H1 (cell line): ENCODE data around the gene VGF. TPM values are rescaled to one million over a fixed set of nuclear protein-coding genes. Genes with fewer than 3 reads are reported as not detected.
A peak's percentile ranks its signal among the peaks of the same experiment; 100 is the strongest.

Experiments used
- CTCF ChIA-PET: fragments of 300-600 bp; sonication (Branson Sonifier 250); formaldehyde crosslinking; loops from one replicate; lab custom pipeline; 2021; ENCODE audit not compliant: partially characterized antibody; lab: Charles Lee
- POLR2A ChIA-PET: fragments of 300-600 bp; sonication (Branson Sonifier 250); formaldehyde crosslinking; loops from one replicate; lab custom pipeline; 2021; ENCODE audit warnings: inconsistent platforms; ENCODE audit not compliant: partially characterized antibody; lab: Charles Lee
- DNase-seq, 2 experiments: peaks; one replicate each; pipeline versions ENCODE4 v3.0.0 to v3.0.0-alpha.2; 2010 to 2022; ENCODE audit warnings: low spot score in 2 of 2, low read depth in 1 of 2, mixed read lengths in 1 of 2
- FAIRE-seq: peaks from 2 replicates; lab custom pipeline; 2011; peaks lifted over from hg19 to GRCh38; lab: Jason Lieb, UNC
- H2AFZ ChIP-seq: 2 replicates; pipeline ENCODE4 v1.8.1; 2012; ENCODE audit warnings: low read length, inconsistent platforms
- H2AK5ac ChIP-seq: 2 replicates; pipeline ENCODE4 v1.6.1; 2013; ENCODE audit warnings: low read depth, low read length
- H2BK120ac ChIP-seq: replicated peaks from 2 replicates; pipeline ENCODE3; 2013; ENCODE audit warnings: low read depth, low read length, inconsistent platforms
- H2BK12ac ChIP-seq: 2 replicates; pipeline ENCODE4 v1.6.1; 2013; ENCODE audit warnings: low read depth, low read length
- H2BK15ac ChIP-seq: 2 replicates; pipeline ENCODE4 v1.6.1; 2013; ENCODE audit warnings: low read length
- H2BK20ac ChIP-seq: 2 replicates; pipeline ENCODE4 v1.6.1; 2013; ENCODE audit warnings: low read length
- H2BK5ac ChIP-seq: 2 replicates; pipeline ENCODE4 v1.6.1; 2013; ENCODE audit warnings: low read depth, low read length
- H3K14ac ChIP-seq: 2 replicates; pipeline ENCODE4 v1.6.1; 2013; ENCODE audit warnings: inconsistent platforms; ENCODE audit not compliant: insufficient read length
- H3K18ac ChIP-seq: 2 replicates; pipeline ENCODE4 v1.6.1; 2013; ENCODE audit warnings: low read length; ENCODE audit errors: extremely low read depth
- H3K23ac ChIP-seq: 2 replicates; pipeline ENCODE4 v1.6.1; 2013; ENCODE audit warnings: inconsistent platforms; ENCODE audit not compliant: insufficient read length
- H3K23me2 ChIP-seq: 2 replicates; pipeline ENCODE4 v1.6.1; 2013; ENCODE audit warnings: low read depth, low read length
- H3K27ac ChIP-seq: 2 replicates; pipeline ENCODE4 v1.6.1; 2011; ENCODE audit warnings: low read depth, low read length, inconsistent platforms
- H3K27me3 ChIP-seq, 4 experiments: replicated peaks in 1 of 4; 1 replicate in 1 of 4; 2 replicates in 3 of 4; pipeline versions ENCODE4 v1.6.1 to v1.8.1; 2011 to 2013; ENCODE audit warnings: low read length in 3 of 4, mild to moderate bottlenecking in 3 of 4, inconsistent platforms in 2 of 4, mixed read lengths in 2 of 4, moderate library complexity in 1 of 4; ENCODE audit not compliant: control insufficient read depth in 3 of 4, insufficient read depth in 3 of 4; ENCODE audit errors: extremely low read depth in 1 of 4
- H3K36me3 ChIP-seq, 4 experiments: 2 replicates each; pipeline versions ENCODE4 v1.6.1 to v1.8.1; 2011 to 2013; ENCODE audit warnings: mild to moderate bottlenecking in 4 of 4, low read length in 3 of 4, moderate library complexity in 2 of 4, control low read depth in 1 of 4, inconsistent platforms in 1 of 4; ENCODE audit not compliant: insufficient read depth in 4 of 4, control insufficient read depth in 2 of 4
- H3K4ac ChIP-seq: replicated peaks from 2 replicates; pipeline ENCODE3; 2013; ENCODE audit warnings: low read length, low read depth, mixed read lengths, inconsistent platforms; ENCODE audit not compliant: insufficient read length
- H3K4me1 ChIP-seq, 4 experiments: replicated peaks in 1 of 4; 1 replicate in 1 of 4; 2 replicates in 3 of 4; pipeline versions ENCODE4 v1.6.1 to v1.8.1; 2011 to 2013; ENCODE audit warnings: low read length in 3 of 4, inconsistent platforms in 2 of 4, mixed read lengths in 1 of 4; ENCODE audit not compliant: insufficient read depth in 4 of 4, control insufficient read depth in 3 of 4
- H3K4me2 ChIP-seq, 2 experiments: 2 replicates each; pipeline versions ENCODE4 v1.6.1 to v1.8.1; 2011 to 2013; ENCODE audit warnings: low read depth in 2 of 2, low read length in 2 of 2, control low read depth in 1 of 2, inconsistent platforms in 1 of 2, mild to moderate bottlenecking in 1 of 2; ENCODE audit not compliant: insufficient read depth in 1 of 2
- H3K4me3 ChIP-seq, 4 experiments: fragments of 200-600, 300-600 bp in 1 of 4; sonication (generic), shearing (Covaris generic), sonication (Bioruptor Twin) in 1 of 4; 2 replicates each; pipeline versions ENCODE4 v1.5.1 to v1.8.1; 2011 to 2016; ENCODE audit warnings: low read length in 4 of 4, low read depth in 3 of 4, control low read depth in 2 of 4, inconsistent platforms in 2 of 4, mild to moderate bottlenecking in 2 of 4, mixed read lengths in 1 of 4, moderate library complexity in 1 of 4; ENCODE audit not compliant: insufficient read depth in 2 of 4; ENCODE audit errors: extremely low read depth in 1 of 4
- H3K56ac ChIP-seq: replicated peaks from 2 replicates; pipeline ENCODE3; 2013; ENCODE audit warnings: low read depth, mild to moderate bottlenecking, mixed read lengths, low read length, inconsistent platforms; ENCODE audit not compliant: insufficient read length
- H3K79me1 ChIP-seq: 2 replicates; pipeline ENCODE4 v1.6.1; 2013; ENCODE audit warnings: low read depth, low read length, control low read depth
- H3K79me2 ChIP-seq, 2 experiments: 2 replicates each; pipeline versions ENCODE4 v1.6.1 to v1.8.1; 2012 to 2013; ENCODE audit warnings: low read length in 2 of 2, mild to moderate bottlenecking in 2 of 2, inconsistent platforms in 1 of 2; ENCODE audit not compliant: insufficient read depth in 2 of 2, control insufficient read depth in 1 of 2
- H3K9ac ChIP-seq, 4 experiments: replicated peaks in 1 of 4; 1 replicate in 1 of 4; 2 replicates in 3 of 4; pipeline versions ENCODE4 v1.6.1 to v1.8.1; 2011 to 2013; ENCODE audit warnings: low read depth in 3 of 4, low read length in 3 of 4, control low read depth in 2 of 4, mild to moderate bottlenecking in 2 of 4, moderate library complexity in 2 of 4, inconsistent platforms in 1 of 4; ENCODE audit errors: extremely low read depth in 1 of 4
- H3K9me3 ChIP-seq, 2 experiments: 2 replicates each; pipeline versions ENCODE4 v1.6.1 to v1.8.1; 2012 to 2013; ENCODE audit warnings: mild to moderate bottlenecking in 2 of 2, moderate library complexity in 2 of 2, control low read depth in 1 of 2, inconsistent platforms in 1 of 2, low read depth in 1 of 2, low read length in 1 of 2, mixed read lengths in 1 of 2; ENCODE audit not compliant: insufficient read depth in 2 of 2
- H4K20me1 ChIP-seq, 2 experiments: replicated peaks in 1 of 2; 2 replicates each; pipeline versions ENCODE3 to v1.8.1; 2011 to 2013; ENCODE audit warnings: inconsistent platforms in 2 of 2, low read length in 2 of 2, mild to moderate bottlenecking in 1 of 2; ENCODE audit not compliant: insufficient read depth in 2 of 2, control insufficient read depth in 1 of 2
- H4K5ac ChIP-seq: 2 replicates; pipeline ENCODE4 v1.6.1; 2013; ENCODE audit warnings: low read length, low read depth, mixed read lengths, inconsistent platforms; ENCODE audit not compliant: insufficient read length
- H4K8ac ChIP-seq: 2 replicates; pipeline ENCODE4 v1.8.0; 2013; ENCODE audit warnings: mild to moderate bottlenecking, moderate library complexity, low read length, inconsistent platforms; ENCODE audit not compliant: insufficient read depth; ENCODE audit errors: extremely low read depth
- H4K91ac ChIP-seq: replicated peaks from 2 replicates; pipeline ENCODE3; 2013; ENCODE audit warnings: low read length, mixed read lengths, inconsistent platforms; ENCODE audit not compliant: insufficient read length
- BACH1 ChIP-seq: IDR thresholded peaks from 2 replicates; pipeline ENCODE4 v1.6.1; 2012; ENCODE audit warnings: low read length, improper control_type of control experiment
- CBX5 ChIP-seq: fragments of 300-800, 300-1000 bp; sonication (generic); IDR thresholded peaks from 2 replicates; pipeline ENCODE4 v1.7.1; 2016; ENCODE audit warnings: antibody characterized with exemption, low read length, low read depth
- GTF2F1 ChIP-seq: IDR thresholded peaks from 2 replicates; pipeline ENCODE4 v1.6.1; 2012; ENCODE audit warnings: low read depth, low read length, improper control_type of control experiment, borderline replicate concordance
- HDAC6 ChIP-seq: IDR thresholded peaks from one replicate; pipeline ENCODE4 v1.7.1; 2012; ENCODE audit warnings: low read depth, mild to moderate bottlenecking, inconsistent platforms, low read length, moderate library complexity
- KDM1A ChIP-seq: fragments of 200-600, 300-600 bp; sonication (generic); IDR thresholded peaks from 2 replicates; pipeline ENCODE4 v1.7.1; 2016; ENCODE audit warnings: mild to moderate bottlenecking, low read length, borderline replicate concordance
- SAP30 ChIP-seq: fragments of 300-600 bp; sonication (generic); IDR thresholded peaks from 2 replicates; pipeline ENCODE4 v1.7.1; 2012; ENCODE audit warnings: low read length, moderate library complexity, mild to moderate bottlenecking, inconsistent platforms; ENCODE audit not compliant: insufficient read depth, insufficient replicate concordance
- SRF ChIP-seq: IDR thresholded peaks from 2 replicates; pipeline ENCODE4 v1.6.1; 2011; ENCODE audit warnings: mild to moderate bottlenecking, low read depth, low read length, moderate library complexity
- TAF1 ChIP-seq: IDR thresholded peaks from 2 replicates; pipeline ENCODE4 v1.6.1; 2011; ENCODE audit warnings: mild to moderate bottlenecking, low read depth, low read length
- TBP ChIP-seq: IDR thresholded peaks from 2 replicates; pipeline ENCODE4 v1.6.1; 2011; ENCODE audit warnings: low read depth, low read length, improper control_type of control experiment
- WGBS, 2 experiments: shearing (Covaris generic) in 1 of 2; methylation state at CpG; one replicate each; pipeline versions ENCODE4 v1.1.6 to v1.1.7; 2013 to 2015; ENCODE audit warnings: low lambda C conversion rate in 2 of 2, mixed read lengths in 2 of 2, inconsistent platforms in 1 of 2, low coverage in 1 of 2, missing lambda C conversion rate in 1 of 2; ENCODE audit not compliant: insufficient replicate concordance in 2 of 2, insufficient coverage in 1 of 2, insufficient read length in 1 of 2; ENCODE audit errors: extremely low coverage in 1 of 2, missing lambda C conversion rate in 1 of 2; 5-methylcytosine and 5-hydroxymethylcytosine counted together
- polyA plus RNA-seq, 7 experiments: library from polyadenylated mRNA; depleted of rRNA in 3 of 7; stranded (reverse) in 5 of 7; unstranded in 2 of 7; fragments of >200 nt in 5 of 7; fragments of 200-250 nt in 2 of 7; gene quantifications; 1 replicate in 5 of 7; 2 replicates in 1 of 7; 4 replicates in 1 of 7; pipeline versions ENCODE4 v1.2.1 to v1.2.3, GENCODE V29; 2011 to 2013; ENCODE audit warnings: missing spikeins in 2 of 7, mixed read lengths in 2 of 7
- total RNA-seq: library from RNA; stranded (reverse); fragmentation: NEBNext Ultra II Directional; extraction: Animal tissue kit (Norgen Biotek cat#: 25700); gene quantifications from 2 replicates; pipeline ENCODE4 v1.2.1, GENCODE V29; 2021
- TF ChIP-seq, protein P1 (sequence below): IDR thresholded peaks from 2 replicates; pipeline ENCODE4 v1.6.1; 2012; ENCODE audit warnings: inconsistent platforms

The VGF gene
- total and polyA plus RNA-seq, 2 of the 8 experiments (the other 6 are each of a cell fraction or from before 2014, with no cell fraction given), result 1.6 to 7.0 TPM

DNA sequence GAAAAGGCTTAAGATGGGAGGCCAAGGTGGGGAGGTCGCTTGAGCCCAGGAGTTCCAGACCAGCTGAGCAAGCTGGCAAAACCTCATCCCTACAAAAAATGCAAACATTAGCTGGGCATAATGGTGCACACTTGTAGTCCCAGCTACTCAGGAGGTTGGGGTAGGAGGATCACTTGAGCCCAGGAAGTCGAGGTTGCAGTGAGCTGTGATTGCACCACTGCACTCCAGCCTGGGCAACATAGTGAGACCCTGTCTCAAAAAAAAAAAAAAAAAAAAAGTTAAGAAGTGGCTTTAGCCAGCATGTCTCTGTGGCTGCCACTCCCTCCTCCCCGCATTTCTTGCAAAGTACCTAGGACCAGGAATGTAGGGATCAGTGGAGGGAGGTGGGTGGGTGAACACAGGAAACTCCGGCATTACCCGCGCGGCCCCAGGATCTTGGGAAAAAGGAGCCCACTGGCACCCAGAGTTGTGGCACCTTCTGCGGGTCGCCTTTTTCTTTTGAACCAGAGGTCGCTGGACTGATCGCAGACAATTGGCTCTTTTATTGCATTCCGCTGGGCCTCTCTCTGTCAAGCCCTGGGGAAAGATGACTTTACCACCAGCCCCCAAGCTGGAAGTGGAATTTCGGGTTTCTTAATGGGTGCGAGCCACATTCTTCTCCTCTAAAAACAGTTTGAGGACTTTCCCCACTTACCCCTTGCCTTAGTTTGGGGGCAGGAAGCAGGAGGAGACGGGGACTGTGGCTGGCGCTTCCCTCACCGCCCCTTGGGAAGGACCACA is 3.5 kb downstream of the VGF start:
- Histone ChIP-seq H3K27me3 (peaks cover 3 to 36% (median 22%) of the 10 kb centered on the region in 4 experiments), H3K56ac (no peak overlapping the region), H2BK120ac (no peak overlapping the region), H3K36me3 (peaks cover 0 to 3% (median 1%) of the 10 kb centered on the region in 4 experiments; a peak in 3 of 8 replicates), H3K4ac (no peak overlapping the region), H4K8ac (peak overlapping the region; percentile 9; the same call in 1 of the 2 replicates), H3K23me2 (peaks cover 27% of the 10 kb centered on the region; the same call in 1 of the 2 replicates), H3K4me1 (peaks cover 13 to 43% (median 30%) of the 10 kb centered on the region in 4 experiments), H4K5ac (no peak overlapping the region), H2BK12ac (no peak overlapping the region; the same call in 1 of the 2 replicates), H3K79me1 (no peaks in the 10 kb centered on the region), H3K79me2 (no peaks in the 10 kb centered on the region), H3K23ac (no peak overlapping the region), H4K20me1 (peaks cover 7% of the 10 kb centered on the region in 2 experiments), H2AK5ac (peak overlapping the region; percentile 76; the same call in 1 of the 2 replicates), H3K9me3 (no peaks in the 10 kb centered on the region), H2AFZ (no peak overlapping the region), H3K14ac (no peak overlapping the region), H2BK5ac (no peak overlapping the region), H4K91ac (peak overlapping the region; percentile 12), H3K27ac (no peak overlapping the region), H3K9ac (no peak overlapping the region; a peak in 1 of 7 replicates), H2BK15ac (no peak overlapping the region), H3K4me2 (peak overlapping the region; percentile 44 to 72), H3K18ac (no peak overlapping the region; the same call in 1 of the 2 replicates), H3K4me3 (peak overlapping the region; percentile 28 to 63 (median 43); a peak in 7 of 8 replicates), H2BK20ac (no peak overlapping the region)
- WGBS, 2 experiments, result 34% methylated on average over 17 of the region's 17 CpGs; no CpG with 5 or more reads in 1 of the 2 experiments
- CTCF ChIA-PET, result interaction anchor here (1.0 to 7.6 kb wide), 6 partner anchors 8 to 82 kb away, joined by 3 to 115 read pairs (median 4); no protein-coding TSS in a partner anchor
- no peak for FAIRE-seq
- POLR2A ChIA-PET, result interaction anchor here (1.2 to 1.8 kb wide), 6 partner anchors 8 to 77 kb away, joined by 3 to 7 read pairs (median 4); partner anchors contain the start of genes AP1S1, NAT16 and TRIM56
- DNase-seq, result no peak
- TF ChIP-seq TBP (no peak), BACH1 (no peak), HDAC6 (no peak), KDM1A (no peak), GTF2F1 (no peak), CBX5 (no peak), TAF1 (no peak), SAP30 (no peak), SRF (no peak)
- TF ChIP-seq, protein P1, sequence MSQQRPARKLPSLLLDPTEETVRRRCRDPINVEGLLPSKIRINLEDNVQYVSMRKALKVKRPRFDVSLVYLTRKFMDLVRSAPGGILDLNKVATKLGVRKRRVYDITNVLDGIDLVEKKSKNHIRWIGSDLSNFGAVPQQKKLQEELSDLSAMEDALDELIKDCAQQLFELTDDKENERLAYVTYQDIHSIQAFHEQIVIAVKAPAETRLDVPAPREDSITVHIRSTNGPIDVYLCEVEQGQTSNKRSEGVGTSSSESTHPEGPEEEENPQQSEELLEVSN, result no peak
